NCI-H146 (cell line): ENCODE results near the gene C1orf159.
A peak's percentile ranks its signal among the peaks of the same experiment; 100 is the strongest.

ENCODE experiments used
- DNase-seq: peaks from one replicate; lab custom pipeline; 2025; lab: John Stamatoyannopoulos, UW

Gene C1orf159

GRCh38 chr1:1132042-1132950, 16.4 kb upstream of the C1orf159 start:
- no peak for DNase-seq

- DNase-seq, result no peak
Measured at GRCh38 chr1:1130206-1131120, 14.6 kb upstream of the C1orf159 start.

GRCh38 chr1:1129381-1129821, 13.5 kb upstream of the C1orf159 start:
- no peak for DNase-seq

- DNase-seq, result no peak
Measured at GRCh38 chr1:1128454-1129139, 12.7 kb upstream of the C1orf159 start.

GRCh38 chr1:1127551-1128451, 11.9 kb upstream of the C1orf159 start:
- DNase-seq, result no peak

- DNase-seq, result no peak
Measured at GRCh38 chr1:1125945-1126344, 10.1 kb upstream of the C1orf159 start.

GRCh38 chr1:1124786-1125642, 9.1 kb upstream of the C1orf159 start:
- DNase-seq, result peak; percentile 25

- DNase-seq, result no peak
Measured at GRCh38 chr1:1124508-1124785, 8.6 kb upstream of the C1orf159 start.

- DNase-seq, result no peak
Measured at GRCh38 chr1:1123581-1124507, 8.0 kb upstream of the C1orf159 start.

GRCh38 chr1:1122981-1123480, 7.1 kb upstream of the C1orf159 start:
- no peak for DNase-seq

- DNase-seq, result peak; percentile 72
Measured at GRCh38 chr1:1122078-1122811, 6.4 kb upstream of the C1orf159 start.

GRCh38 chr1:1121611-1122077, 5.8 kb upstream of the C1orf159 start:
- DNase-seq, result peak; percentile 43

- peak; percentile 94 for DNase-seq
Measured at GRCh38 chr1:1120866-1121591, 5.1 kb upstream of the C1orf159 start.

GRCh38 chr1:1120096-1120495, 4.2 kb upstream of the C1orf159 start:
- no peak for DNase-seq

- DNase-seq, result no peak
Measured at GRCh38 chr1:1119272-1119890, 3.5 kb upstream of the C1orf159 start.

GRCh38 chr1:1118876-1119220, 3.0 kb upstream of the C1orf159 start:
- no peak for DNase-seq
